HG03097 (cell line): ENCODE measurements around the gene HOXD8.

ENCODE experiments used
- ATAC-seq: cut with Tn5 transposase; IDR thresholded peaks from one replicate; pipeline ENCODE4 v1.9.1; 2021; ENCODE audit not compliant: unreplicated experiment, low FRiP score

HOXD8 gene

GRCh38 chr2:176157499-176158185 lies 28.1 kb downstream of the HOXD8 start:
- ATAC-seq = no peak

DNA sequence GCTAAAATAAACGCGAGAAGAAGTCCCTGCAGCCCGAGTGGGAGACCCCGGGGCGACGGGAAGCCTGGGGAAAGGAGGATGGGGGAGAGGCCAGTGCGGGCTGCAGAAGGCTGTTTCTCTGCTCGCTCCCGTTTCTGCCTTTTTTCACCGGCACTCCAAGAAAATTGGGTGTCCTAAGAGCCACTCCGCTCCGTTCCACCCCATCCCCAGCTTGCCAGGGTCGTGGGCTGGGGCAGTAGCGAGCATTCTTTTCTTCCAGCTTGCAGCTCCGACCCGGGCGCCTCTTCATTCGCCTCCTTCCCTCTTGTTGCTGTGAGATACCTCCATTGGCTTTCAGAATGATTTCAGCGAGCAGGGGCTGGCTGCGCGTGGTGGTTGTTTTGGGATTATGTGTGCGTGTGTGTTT lies 28.7 kb downstream of the HOXD8 start:
- no peak for ATAC-seq

DNA sequence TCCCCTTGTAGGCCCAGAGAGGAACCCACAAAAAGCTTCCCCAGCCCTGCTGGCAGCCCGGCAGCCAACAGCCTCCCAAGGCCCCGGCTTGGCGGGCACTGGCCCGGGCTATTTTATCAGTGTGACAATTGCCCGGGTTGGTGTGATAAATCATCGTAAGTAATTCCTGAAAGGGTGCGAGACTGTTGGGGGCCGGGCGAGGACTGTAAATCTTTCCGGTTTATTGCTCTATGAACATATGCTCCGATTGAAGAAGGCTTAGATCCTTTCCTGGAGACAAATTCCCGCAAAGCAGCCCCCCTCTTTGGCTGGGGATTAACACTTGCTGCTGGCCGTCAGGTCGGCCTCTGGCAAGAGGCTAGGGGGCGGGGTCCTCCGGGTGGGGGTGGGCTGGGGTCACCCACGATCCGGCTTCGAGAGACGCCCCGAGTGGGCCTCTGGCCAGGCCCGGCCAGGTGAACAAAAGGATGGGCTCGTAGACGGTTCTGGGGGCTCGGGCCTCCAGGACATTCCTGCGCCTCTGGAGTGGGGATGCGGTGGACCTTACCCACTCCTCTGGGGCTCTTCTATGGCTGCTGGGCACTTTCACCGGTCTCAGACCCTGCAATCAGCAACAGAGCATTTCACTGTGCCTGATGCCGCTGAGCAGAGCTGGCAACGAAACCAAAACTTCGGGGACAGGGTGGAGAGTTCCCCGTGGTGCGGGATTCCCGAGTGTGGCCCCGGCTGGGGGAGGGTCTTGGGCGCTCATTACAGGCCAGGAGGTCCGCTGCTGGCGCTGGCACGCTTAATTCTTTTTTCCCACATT lies 29.6 kb downstream of the HOXD8 start:
- ATAC-seq = no peak

GRCh38 chr2:176159663-176160250 lies 30.3 kb downstream of the HOXD8 start:
- ATAC-seq = no peak

DNA sequence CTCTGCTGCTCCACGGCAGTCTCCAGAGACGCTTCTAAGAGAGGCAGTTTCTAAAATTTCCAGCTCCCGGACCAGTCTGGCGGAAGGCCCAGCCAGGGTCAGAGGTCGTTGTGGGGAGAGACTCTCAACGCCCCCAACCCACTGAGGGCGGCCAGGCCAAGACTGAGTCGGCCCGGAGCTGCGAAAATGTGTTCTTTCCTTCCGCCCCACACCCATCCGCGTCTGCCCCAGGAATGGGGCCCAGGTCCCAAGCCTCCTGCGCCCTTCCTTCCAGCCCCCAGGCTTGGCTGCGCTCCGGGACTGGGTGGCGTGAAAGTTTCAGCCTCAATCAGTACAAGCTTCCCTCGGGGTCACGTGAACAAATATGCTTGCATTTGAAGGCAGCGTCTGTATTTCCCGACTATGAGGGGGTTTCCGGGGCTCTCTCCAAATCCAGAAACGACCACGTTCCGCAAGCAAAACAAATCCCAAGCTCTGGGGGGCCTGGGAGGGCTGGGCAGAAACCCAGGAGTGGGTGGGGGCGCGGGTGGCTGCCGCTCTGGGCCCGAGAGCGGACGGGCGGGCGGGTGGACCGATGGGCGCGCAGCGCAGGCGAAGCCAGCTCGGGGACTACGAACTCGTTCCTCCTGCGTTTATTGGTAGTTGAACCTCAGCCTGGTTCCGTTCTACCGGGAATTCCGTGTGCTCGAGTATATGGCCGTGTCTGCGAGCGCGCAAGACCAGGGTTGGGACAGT lies 30.9 kb downstream of the HOXD8 start:
- no peak for ATAC-seq

- ATAC-seq = no peak
Observed at GRCh38 chr2:176160986-176161824, 31.7 kb downstream of the HOXD8 start.

DNA sequence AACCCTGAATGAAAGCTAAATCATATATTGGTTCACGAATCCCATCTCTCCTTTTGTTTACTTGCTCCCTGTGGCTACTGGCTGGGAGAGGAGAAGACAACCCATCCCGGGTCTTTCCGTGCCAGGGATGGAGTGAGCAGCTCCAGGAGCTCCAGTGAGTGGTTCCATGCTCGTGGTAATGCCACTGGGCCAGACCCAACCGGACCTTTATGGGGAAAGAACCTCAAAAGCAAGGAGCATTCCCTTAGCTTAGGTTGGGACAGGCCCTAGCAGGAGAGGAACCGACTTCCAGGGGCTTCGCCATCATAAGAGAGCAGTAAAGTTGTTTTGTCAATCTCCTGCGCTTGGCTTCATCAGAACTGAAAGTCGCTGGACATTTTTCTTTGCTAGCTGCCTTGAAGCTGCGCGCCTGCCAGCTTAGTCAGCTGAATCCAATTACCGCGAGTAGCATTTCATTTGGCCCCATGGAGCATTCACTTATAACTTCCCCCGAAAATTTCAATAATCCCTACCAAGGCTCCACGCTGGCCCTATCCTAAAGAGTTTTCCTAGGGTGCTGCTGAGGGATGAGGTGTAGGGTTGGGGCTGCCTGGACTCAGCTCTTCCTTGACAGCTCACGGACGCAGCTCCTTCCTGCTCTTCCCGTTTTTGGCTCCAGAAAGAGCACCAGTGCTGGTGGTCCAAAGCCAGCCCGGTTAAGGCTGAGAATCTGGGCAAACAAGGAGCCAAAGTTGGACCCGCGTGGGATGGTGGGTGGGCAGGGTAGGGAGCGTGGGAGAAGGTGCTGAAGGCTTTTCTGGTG lies 32.5 kb downstream of the HOXD8 start:
- no peak for ATAC-seq

DNA sequence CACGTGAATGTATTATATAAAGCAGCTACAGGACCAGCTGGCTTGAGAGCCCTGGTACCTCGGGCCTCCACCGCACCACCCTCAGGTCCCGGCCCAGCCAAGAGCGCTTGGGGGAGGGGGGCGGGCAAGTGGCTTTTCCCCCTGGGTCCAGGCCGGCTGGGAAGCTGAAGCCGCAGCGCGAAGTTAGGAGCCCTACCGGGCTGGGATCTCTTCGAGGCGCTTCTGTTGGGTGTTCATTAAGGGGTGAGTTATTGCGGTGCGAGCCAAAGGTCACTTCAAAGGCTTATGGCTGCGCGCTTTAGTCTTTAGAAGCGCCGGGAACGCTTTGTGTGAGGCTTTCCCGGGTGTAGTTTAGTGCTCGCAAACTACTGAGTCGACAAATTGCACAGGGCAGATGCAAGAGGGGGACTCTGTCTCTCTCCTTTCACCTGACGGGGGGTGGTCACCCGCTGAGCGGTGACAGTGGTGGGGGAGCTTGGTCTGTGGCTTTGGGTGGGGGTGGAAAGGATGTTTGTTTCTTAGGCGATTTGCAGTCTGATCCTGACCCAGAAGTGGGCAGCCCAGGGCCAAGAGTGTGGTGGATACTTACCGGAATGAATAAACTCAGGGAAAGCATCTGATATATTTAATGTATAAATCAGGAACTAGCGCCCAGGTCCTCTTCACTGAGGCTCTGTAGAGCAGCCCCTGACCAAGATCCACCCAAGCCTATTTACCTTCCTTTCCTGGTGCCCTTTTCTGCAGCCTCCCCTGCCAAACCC lies 33.6 kb downstream of the HOXD8 start:
- no peak for ATAC-seq

DNA sequence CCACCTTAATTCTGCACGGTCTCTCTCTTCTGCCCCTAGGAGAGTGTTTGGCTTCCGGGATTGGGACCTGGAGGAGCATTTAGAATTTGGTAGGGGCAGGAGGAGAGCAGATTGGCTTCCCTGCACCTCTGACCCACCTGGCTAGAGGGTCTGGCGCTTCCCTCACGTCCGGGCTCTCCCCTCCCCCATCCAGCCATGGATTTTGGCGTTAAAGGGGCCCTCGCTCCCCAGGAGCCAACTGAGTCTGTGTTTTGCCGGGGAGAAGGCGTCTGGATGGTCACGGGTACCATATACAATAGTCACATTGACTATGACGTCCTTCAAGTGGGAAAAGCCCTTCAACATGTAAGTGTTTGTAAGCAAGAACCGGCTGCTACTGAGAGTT lies 34.2 kb downstream of the HOXD8 start:
- no peak for ATAC-seq

DNA sequence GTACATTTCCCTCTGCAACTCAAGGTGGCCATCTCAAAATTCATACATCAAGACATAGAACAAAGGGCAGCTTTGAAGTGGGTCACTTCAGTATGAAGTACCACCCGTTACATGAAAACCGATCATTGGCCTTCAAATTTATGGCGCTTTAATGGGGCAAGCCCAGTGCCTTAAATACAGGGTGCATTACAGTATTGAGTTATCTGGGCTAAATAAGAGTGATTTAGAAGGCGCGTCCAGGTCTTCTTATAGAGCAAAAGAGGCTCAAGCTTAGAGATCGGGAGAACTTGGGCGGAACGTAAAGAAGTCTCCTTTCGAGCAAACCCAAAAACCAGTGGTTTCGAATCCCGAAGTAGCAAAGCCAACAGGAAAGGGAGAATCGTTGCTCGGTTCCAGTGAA lies 34.7 kb downstream of the HOXD8 start:
- no peak for ATAC-seq

DNA sequence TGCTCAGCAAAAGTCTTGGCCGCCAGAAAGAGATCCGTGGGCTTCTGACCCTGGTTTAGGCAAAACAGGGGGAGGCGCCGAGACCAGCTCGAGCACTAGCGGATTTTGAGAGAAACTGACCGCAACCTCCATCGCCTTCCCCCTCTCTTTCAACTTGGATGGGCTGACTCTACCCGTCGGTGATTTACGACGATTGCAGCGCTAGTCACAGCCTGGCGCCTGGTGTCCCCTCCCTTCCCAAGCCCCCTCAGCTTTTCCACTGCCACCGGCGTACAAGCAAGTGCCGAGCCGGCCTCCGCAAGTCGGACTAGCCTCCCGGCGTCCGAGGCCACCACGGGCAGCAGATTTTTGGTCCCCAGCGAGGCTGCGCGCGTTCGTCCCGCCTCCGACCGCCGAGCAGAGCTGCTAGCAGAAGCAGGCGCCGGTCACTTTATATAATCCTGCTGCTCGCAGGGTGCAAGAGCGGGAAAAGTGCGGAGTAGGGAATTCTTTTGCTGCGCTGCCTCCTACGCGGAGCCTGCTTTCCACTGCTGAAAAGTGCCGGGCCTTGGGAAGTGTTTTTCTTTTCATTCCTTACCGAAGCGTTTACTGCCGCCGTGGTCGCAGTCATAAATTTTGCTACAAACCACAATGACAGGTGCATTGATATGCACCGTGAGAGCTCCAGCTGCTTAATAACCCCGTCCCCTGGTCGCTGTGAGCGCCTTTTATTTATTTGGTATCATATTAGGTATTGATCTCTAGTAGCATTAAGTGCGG lies 35.3 kb downstream of the HOXD8 start:
- no peak for ATAC-seq

DNA sequence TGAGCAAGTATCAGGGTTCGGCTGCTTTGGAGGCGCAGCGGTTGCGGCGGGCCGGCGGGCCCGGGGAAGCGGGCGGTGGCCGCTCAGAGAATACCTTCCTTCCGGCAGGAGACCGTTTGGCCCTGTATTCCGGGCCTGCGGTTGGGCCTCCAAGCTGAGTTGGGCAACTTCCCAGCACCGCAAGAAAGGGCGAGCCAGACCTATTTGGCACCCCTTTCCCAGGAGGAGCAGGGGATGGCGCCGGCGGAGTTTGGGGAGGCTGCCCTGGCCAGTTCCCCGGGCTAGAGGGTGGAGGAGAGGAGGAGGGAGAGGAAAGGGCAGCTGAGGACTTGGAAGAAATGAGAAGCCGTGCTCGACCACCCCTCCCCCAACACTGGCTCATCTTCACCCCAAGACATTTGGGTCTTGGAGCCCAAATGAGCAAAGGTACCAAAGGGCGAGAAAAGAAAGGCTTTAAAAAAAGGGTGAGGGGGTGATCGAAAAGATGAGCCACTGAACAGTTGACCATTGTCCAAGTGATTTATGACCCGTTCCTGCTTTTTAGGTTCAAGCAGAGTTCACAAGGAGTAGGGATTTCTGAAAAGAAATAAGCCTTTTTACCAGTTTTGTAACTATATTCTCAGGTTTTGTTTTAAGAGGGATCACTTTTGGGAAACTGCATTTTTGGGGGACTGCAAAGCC lies 36.0 kb downstream of the HOXD8 start:
- no peak for ATAC-seq

DNA sequence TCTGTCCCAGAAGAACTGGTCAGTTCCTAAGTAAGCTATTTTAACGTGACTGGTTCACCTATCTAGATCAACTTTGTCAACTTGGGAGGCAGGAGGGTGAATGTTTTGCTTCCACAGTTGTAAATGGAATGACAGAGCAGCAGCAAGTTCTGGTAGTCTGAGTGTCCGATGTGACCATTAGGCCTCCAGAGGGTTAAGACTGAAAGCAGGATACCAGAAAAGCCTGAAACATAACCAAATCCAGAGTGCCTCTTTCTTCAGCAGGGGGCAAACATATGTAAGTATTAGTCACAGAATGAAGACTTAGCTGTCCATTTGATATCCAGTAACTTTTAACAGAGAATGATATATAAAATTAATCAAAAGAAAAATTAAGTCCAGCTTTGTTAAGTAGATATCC lies 36.8 kb downstream of the HOXD8 start:
- no peak for ATAC-seq

GRCh38 chr2:176167398-176167797 lies 37.9 kb downstream of the HOXD8 start:
- no peak for ATAC-seq

DNA sequence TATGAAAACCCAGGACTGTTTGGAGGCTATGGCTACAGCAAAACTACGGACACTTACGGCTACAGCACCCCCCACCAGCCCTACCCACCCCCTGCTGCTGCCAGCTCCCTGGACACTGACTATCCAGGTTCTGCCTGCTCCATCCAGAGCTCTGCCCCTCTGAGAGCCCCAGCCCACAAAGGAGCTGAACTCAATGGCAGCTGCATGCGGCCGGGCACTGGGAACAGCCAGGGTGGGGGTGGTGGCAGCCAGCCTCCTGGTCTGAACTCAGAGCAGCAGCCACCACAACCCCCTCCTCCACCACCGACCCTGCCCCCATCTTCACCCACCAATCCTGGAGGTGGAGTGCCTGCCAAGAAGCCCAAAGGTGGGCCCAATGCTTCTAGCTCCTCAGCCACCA lies 39.7 kb downstream of the HOXD8 start:
- ATAC-seq = no peak

GRCh38 chr2:176169711-176170110 lies 40.2 kb downstream of the HOXD8 start:
- ATAC-seq = no peak

DNA sequence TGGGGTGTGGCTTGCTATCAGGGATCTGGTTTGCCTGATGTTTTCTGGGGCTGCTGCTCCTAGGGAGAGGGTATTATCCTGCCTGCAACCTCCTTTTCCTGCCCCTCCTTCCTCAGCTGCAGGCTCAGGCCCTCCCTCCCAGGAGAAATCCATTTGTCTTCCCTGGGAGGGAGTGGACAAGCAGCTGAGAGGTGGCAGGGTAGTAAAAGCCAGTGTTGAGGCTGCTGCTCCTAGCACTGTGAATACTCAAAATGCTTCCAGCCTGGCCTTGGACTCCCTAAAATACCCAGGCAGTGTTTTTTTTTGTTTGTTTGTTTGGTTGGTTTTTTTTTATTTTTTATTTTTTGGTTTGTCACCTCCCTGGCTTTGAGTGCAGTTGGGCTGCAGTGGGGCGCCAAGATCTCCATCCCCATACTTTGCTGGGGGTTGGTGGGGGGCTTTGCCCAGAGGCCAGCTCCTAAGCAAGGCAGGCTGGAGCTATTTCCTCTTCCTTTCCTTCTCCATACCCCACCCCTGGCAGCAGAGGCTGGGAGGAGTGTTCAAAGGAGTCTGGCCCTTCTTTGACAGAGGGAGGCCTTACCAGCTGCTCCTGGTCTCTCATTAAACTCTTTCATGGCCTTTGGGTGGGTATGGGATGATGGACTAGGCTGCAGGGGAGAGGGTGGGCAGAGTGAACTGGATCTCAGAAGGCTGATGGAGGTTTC lies 41.2 kb downstream of the HOXD8 start:
- no peak for ATAC-seq
